Neutrophil (primary cell): Measurements from ENCODE around the gene FCHSD1.

Experiments used
- H3K27ac ChIP-seq: fragments of 200-600 bp; sonication (generic); 2 replicates; pipeline ENCODE4 v1.5.1; 2016; ENCODE audit warnings: mild to moderate bottlenecking, moderate library complexity
- H3K27me3 ChIP-seq: fragments of 200-600 bp; sonication (generic); 2 replicates; pipeline ENCODE4 v1.6.0; 2016; ENCODE audit warnings: mild to moderate bottlenecking
- H3K36me3 ChIP-seq: fragments of 200-600 bp; sonication (generic); 2 replicates; pipeline ENCODE4 v1.5.1; 2017
- H3K4me1 ChIP-seq, 2 experiments: fragments of 200-600 bp in 1 of 2; sonication (generic) in 1 of 2; 1 replicate in 1 of 2; 2 replicates in 1 of 2; pipeline versions ENCODE4 v1.5.1 to v1.6.1; 2013 to 2016; ENCODE audit warnings: low read depth in 1 of 2, low read length in 1 of 2, mild to moderate bottlenecking in 1 of 2, moderate library complexity in 1 of 2; ENCODE audit not compliant: control insufficient read depth in 1 of 2, insufficient read depth in 1 of 2
- H3K4me3 ChIP-seq, 2 experiments: fragments of 200-600 bp in 1 of 2; sonication (generic) in 1 of 2; 1 replicate in 1 of 2; 2 replicates in 1 of 2; pipeline ENCODE4 v1.5.1; 2013 to 2016; ENCODE audit warnings: low read depth in 1 of 2, low read length in 1 of 2, mild to moderate bottlenecking in 1 of 2, moderate library complexity in 1 of 2
- H3K9me3 ChIP-seq: fragments of 200-600 bp; sonication (generic); 2 replicates; pipeline ENCODE4 v1.5.1; 2016
- CTCF ChIP-seq: fragments of 200-600 bp; sonication (generic); IDR thresholded peaks from 2 replicates; pipeline ENCODE4 v1.5.1; 2016; ENCODE audit warnings: antibody characterized with exemption

Gene FCHSD1

DNA sequence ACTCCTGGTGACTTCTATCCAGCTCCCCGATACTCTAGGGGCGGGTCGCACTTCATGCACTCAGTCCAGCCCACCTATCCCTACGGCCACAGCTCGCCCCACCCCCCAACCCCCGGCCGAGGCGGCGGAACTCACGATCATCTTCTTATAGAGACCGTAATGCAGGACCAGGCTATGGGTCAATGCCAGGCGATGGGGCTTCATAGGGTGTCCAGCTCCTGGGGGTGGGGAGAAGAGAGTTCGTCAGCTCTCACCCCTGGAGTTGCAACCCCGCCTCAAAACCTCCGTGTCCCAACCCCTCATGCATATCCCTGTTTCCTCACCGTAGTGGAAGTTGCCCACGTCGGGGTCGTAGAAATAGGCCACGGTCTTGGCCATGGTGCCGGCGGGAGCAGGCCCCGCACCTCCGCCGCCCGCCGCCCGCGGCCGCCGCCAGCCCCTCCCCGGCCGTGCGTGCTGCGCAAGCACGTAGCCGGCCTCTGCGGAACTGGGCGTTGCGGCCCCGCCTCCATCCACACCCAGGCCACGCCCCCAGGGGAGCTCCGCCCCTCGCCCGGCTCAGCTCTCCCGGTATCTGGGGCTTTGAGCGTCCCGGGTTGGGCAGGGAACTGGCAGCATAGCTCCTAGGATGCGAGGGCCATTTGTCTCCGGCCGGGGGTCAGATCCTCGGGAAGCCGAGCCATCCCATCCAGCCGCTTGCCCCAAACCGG is 14.7 kb downstream of the FCHSD1 start, which contains the start of the genes HDAC3 and RELL2:
TSS of gene HDAC3 (minus strand) at position 437 of the 710 bp plus-strand sequence. CDS start at position 378, 59 bp downstream.
TSS of gene RELL2 (plus strand) at position 585 of the 710 bp plus-strand sequence. CDS start 1,229 bp downstream, outside the sequence.
- peak within 1 kb of the TSS; percentile 73 for H3K27ac ChIP-seq
- peaks cover 27% of the 10 kb centered on the region for H3K36me3 ChIP-seq
- TF ChIP-seq CTCF = peak; percentile 49
- H3K4me3 ChIP-seq = peak within 1 kb of the TSS; percentile 81 to 99
- H3K9me3 ChIP-seq = no peaks in the 10 kb centered on the region
- peaks cover 15% of the 10 kb centered on the region for H3K27me3 ChIP-seq
- H3K4me1 ChIP-seq = peaks cover 25 to 27% of the 10 kb centered on the region in 2 experiments

DNA sequence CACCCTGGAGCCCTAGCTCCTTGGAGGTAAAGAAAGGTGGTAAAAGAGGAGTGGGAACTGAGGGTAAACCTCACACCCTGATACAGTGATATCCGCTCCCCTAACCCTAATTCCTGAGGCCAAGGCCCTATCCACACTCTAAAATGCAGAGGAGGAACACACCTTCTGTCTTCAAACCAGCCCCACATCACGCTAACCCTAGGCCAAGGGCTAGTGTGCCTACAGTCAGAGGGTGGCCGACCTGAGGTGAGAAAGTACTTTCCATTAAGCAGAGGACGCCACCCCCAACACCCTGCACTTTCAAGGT is 15.2 kb downstream of the FCHSD1 start:
- TF ChIP-seq CTCF = no peak

GRCh38 chr5:141635646-141636045 is 15.6 kb downstream of the FCHSD1 start:
- H3K27ac ChIP-seq = no peak overlapping the region
- H3K27me3 ChIP-seq = peaks cover 15% of the 10 kb centered on the region
- no peaks in the 10 kb centered on the region for H3K9me3 ChIP-seq
- peak overlapping the region; percentile 81 to 99 for H3K4me3 ChIP-seq
- H3K4me1 ChIP-seq = peaks cover 25 to 27% of the 10 kb centered on the region in 2 experiments
- TF ChIP-seq CTCF = no peak
- peaks cover 18% of the 10 kb centered on the region for H3K36me3 ChIP-seq

More for the DNA sequence above, 15.2 kb downstream of the FCHSD1 start:
- peaks cover 15% of the 10 kb centered on the region for H3K27me3 ChIP-seq
- peaks cover 22% of the 10 kb centered on the region for H3K36me3 ChIP-seq
- H3K27ac ChIP-seq = peak overlapping the region; percentile 73
- peaks cover 25 to 27% of the 10 kb centered on the region in 2 experiments for H3K4me1 ChIP-seq
- H3K9me3 ChIP-seq = no peaks in the 10 kb centered on the region
- H3K4me3 ChIP-seq = peak overlapping the region; percentile 81 to 99

DNA sequence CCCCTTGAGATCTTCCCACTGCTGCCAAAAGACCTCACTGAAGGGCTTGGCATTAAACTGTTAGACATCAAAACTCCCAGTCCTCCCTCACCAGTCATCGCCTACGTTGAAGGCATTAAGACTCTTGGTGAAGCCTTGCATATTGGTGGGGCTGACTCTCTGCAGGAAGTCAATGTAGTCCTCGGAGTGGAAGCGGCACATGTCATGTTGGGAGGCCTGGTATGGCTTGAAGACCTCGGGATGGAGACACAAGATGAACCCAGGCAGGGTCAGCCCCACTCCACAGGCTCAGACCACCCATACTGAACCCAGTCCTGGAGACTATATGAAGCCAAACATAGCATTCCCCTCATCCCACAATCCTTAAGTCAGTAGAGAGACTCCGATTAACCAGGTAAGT is 16.5 kb downstream of the FCHSD1 start:
- Histone ChIP-seq H3K4me1 (peaks cover 25 to 27% of the 10 kb centered on the region in 2 experiments), H3K27ac (no peak overlapping the region), H3K36me3 (peaks cover 21% of the 10 kb centered on the region), H3K27me3 (peaks cover 15% of the 10 kb centered on the region), H3K9me3 (no peaks in the 10 kb centered on the region), H3K4me3 (no peak overlapping the region)
- TF ChIP-seq CTCF = no peak

DNA sequence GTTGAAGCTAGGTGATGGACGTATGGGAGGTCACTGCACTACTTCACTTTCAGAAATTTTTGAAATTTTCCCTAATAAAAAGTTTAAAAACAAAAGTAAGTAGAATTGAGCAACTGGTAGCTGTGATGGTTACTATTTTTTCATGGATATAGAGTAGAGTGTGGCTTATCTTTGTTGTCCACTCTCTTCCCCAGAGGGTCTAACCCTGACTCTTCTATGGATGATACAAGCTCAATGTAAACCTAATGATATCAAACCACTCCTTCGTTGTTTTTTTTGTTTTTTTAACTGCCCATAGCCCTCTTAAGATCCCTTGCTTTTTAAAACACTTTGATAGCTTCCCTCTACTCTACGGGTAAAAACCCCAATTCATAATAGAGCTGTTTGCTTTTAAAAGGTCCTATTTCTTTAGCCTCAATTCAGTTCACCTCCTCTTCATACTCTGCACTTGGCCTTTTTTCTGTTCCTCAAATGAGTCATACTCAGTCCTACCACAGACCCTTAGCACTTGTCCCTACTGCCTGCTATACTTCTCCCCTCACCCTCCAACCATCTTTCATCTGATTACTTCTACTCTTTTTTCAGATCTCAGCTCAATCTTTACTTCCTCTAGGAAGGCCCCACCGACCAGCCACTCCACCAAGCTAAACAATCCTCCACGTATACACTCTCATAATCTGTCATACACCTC is 17.2 kb downstream of the FCHSD1 start:
- Histone ChIP-seq H3K36me3 (peaks cover 28% of the 10 kb centered on the region), H3K9me3 (no peaks in the 10 kb centered on the region), H3K27me3 (peaks cover 15% of the 10 kb centered on the region), H3K27ac (no peak overlapping the region), H3K4me1 (peaks cover 25 to 27% of the 10 kb centered on the region in 2 experiments), H3K4me3 (no peak overlapping the region)
- TF ChIP-seq CTCF = no peak
